Smooth muscle cell (in vitro differentiated cells): ENCODE data around the gene IGFLR1. TPM values are rescaled to one million over a fixed set of nuclear protein-coding genes. Genes with fewer than 3 reads are reported as not detected.

ENCODE experiments used
- DNase-seq: peaks from one replicate; lab custom pipeline; 2025; ENCODE audit not compliant: unreplicated experiment; lab: John Stamatoyannopoulos, UW
- H2AFZ ChIP-seq: fragments of 200-600 bp; sonication (generic); 2 replicates; pipeline ENCODE4 v1.6.0; 2016; ENCODE audit warnings: antibody characterized with exemption, low read depth, mild to moderate bottlenecking
- H3F3A ChIP-seq: fragments of 200-600 bp; sonication (generic); 2 replicates; pipeline ENCODE4 v1.6.0; 2017; ENCODE audit warnings: antibody characterized with exemption, low read depth
- H3K27ac ChIP-seq: fragments of 200-600 bp; sonication (generic); 2 replicates; pipeline ENCODE4 v1.5.1; 2016; ENCODE audit warnings: low read depth, mild to moderate bottlenecking
- H3K27me3 ChIP-seq: fragments of 200-600 bp; sonication (generic); 2 replicates; pipeline ENCODE4 v1.6.1; 2016; ENCODE audit warnings: low read depth, mild to moderate bottlenecking
- H3K36me3 ChIP-seq: fragments of 200-600 bp; sonication (generic); 2 replicates; pipeline ENCODE4 v1.5.1; 2016; ENCODE audit warnings: low read depth
- H3K4me1 ChIP-seq: fragments of 200-600 bp; sonication (generic); 2 replicates; pipeline ENCODE4 v1.5.1; 2016; ENCODE audit warnings: low read depth
- H3K4me2 ChIP-seq: fragments of 200-600 bp; sonication (generic); 2 replicates; pipeline ENCODE4 v1.6.0; 2016; ENCODE audit warnings: mild to moderate bottlenecking
- H3K4me3 ChIP-seq: fragments of 200-600 bp; sonication (generic); 2 replicates; pipeline ENCODE4 v1.5.1; 2016; ENCODE audit warnings: mild to moderate bottlenecking
- H3K79me2 ChIP-seq: fragments of 200-600 bp; sonication (generic); 2 replicates; pipeline ENCODE4 v1.6.0; 2016; ENCODE audit warnings: low read depth, mild to moderate bottlenecking
- H3K9ac ChIP-seq: fragments of 200-600 bp; sonication (generic); 2 replicates; pipeline ENCODE4 v1.6.0; 2016; ENCODE audit warnings: low read depth
- H3K9me3 ChIP-seq: fragments of 200-600 bp; sonication (generic); replicated peaks from 2 replicates; pipeline ENCODE4 v1.5.1; 2016; ENCODE audit warnings: low read depth
- H4K20me1 ChIP-seq: fragments of 200-600 bp; sonication (generic); 2 replicates; pipeline ENCODE4 v1.6.0; 2016; ENCODE audit warnings: low read depth
- WGBS: methylation state at CpG from one replicate; pipeline ENCODE4 v1.1.7; 2016; ENCODE audit warnings: low lambda C conversion rate; 5-methylcytosine and 5-hydroxymethylcytosine counted together
- polyA plus RNA-seq: library from polyadenylated mRNA; unstranded; fragments of >200 nt; fragmentation: Nextera tagmentation; extraction: Ambion mirVana; gene quantifications from 2 replicates; pipeline ENCODE4 v1.2.1, GENCODE V29; 2016
- total RNA-seq: library from RNA; depleted of rRNA; stranded (reverse); fragments of >200 nt; gene quantifications from 2 replicates; pipeline ENCODE4 v1.2.3, GENCODE V29; 2014
- TF ChIP-seq, protein P1 (sequence below): fragments of 200-600 bp; sonication (generic); IDR thresholded peaks from 2 replicates; pipeline ENCODE4 v1.5.1; 2017; ENCODE audit warnings: borderline replicate concordance, mild to moderate bottlenecking, antibody characterized with exemption; ENCODE audit not compliant: insufficient read depth, poor library complexity, severe bottlenecking

Gene IGFLR1
- total and polyA plus RNA-seq, 2 experiments from 2014 or later: 1.2 to 1.4 TPM

DNA sequence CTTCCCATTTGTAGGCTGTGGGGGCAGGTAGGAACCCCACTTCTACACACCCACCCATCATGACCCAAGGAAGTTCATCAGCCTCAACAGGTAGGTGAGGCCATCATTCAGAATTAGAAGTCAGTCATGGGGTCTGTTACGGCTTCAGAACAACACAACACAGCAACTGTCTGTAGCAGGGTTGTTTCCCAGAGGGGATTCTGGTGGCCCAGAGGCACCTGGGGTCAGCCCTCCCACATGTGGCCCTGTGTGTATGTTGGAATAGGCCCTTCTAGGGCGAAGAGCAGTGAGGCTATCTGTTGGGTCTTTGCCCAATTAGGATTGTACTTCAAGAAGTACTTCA, 3.4 kb downstream of the IGFLR1 start:
- 98% methylated on average over 2 of the region's 2 CpGs for WGBS
- H3K4me3 ChIP-seq: no peak overlapping the region
- H3K79me2 ChIP-seq: no peaks in the 10 kb centered on the region

DNA sequence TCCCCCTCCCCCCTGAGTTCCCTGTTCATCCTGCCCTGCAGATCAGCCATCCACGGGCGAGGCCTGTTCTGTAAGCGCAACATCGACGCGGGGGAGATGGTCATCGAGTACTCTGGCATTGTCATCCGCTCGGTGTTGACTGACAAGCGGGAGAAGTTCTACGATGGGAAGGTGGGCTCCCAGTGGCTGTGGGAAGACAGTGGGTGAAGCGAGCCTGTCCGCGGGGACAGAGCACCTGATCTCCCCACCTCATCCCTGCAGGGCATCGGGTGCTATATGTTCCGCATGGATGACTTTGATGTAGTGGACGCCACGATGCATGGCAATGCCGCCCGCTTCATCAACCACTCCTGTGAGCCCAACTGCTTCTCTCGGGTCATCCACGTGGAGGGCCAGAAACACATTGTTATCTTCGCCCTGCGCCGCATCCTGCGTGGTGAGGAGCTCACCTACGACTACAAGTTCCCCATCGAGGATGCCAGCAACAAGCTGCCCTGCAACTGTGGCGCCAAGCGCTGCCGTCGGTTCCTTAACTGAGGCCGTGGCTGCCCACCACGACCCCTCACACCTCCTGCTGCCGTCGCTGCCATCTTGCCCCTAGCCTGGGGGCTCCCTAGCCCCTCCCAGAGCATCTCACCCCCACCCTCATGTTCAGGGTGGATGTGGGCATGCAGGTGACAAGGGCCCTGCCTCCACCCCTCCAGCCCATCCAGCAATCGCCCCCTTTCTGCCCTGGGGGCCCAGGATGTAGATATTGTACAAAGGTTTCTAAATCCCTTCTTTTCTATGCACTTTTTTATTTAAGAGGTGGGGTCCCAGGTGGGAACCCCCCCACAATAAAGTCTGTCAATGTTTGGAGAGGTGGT, 4.0 kb downstream of the IGFLR1 start:
- TF ChIP-seq, protein P1, sequence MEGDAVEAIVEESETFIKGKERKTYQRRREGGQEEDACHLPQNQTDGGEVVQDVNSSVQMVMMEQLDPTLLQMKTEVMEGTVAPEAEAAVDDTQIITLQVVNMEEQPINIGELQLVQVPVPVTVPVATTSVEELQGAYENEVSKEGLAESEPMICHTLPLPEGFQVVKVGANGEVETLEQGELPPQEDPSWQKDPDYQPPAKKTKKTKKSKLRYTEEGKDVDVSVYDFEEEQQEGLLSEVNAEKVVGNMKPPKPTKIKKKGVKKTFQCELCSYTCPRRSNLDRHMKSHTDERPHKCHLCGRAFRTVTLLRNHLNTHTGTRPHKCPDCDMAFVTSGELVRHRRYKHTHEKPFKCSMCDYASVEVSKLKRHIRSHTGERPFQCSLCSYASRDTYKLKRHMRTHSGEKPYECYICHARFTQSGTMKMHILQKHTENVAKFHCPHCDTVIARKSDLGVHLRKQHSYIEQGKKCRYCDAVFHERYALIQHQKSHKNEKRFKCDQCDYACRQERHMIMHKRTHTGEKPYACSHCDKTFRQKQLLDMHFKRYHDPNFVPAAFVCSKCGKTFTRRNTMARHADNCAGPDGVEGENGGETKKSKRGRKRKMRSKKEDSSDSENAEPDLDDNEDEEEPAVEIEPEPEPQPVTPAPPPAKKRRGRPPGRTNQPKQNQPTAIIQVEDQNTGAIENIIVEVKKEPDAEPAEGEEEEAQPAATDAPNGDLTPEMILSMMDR: no peak
- WGBS: 97% methylated on average over 37 of the region's 37 CpGs
- H3K79me2 ChIP-seq: no peaks in the 10 kb centered on the region
- H3K27me3 ChIP-seq: no peaks in the 10 kb centered on the region
- no peak overlapping the region for H3K4me2 ChIP-seq
- peaks cover 5% of the 10 kb centered on the region for H3K4me1 ChIP-seq
- H3F3A ChIP-seq: no peaks in the 10 kb centered on the region
- H3K27ac ChIP-seq: no peak overlapping the region
- H3K9me3 ChIP-seq: no peaks in the 10 kb centered on the region
- H3K36me3 ChIP-seq: no peaks in the 10 kb centered on the region
- H2AFZ ChIP-seq: no peak overlapping the region
- H3K9ac ChIP-seq: no peak overlapping the region
- H3K4me3 ChIP-seq: no peak overlapping the region
- DNase-seq: no peak
- H4K20me1 ChIP-seq: no peaks in the 10 kb centered on the region

More for the DNA sequence above, 3.4 kb downstream of the IGFLR1 start:
- DNase-seq: no peak
- H3K4me1 ChIP-seq: peaks cover 5% of the 10 kb centered on the region
- H3K9me3 ChIP-seq: no peaks in the 10 kb centered on the region
- H4K20me1 ChIP-seq: no peaks in the 10 kb centered on the region
- no peak overlapping the region for H3K9ac ChIP-seq
- TF ChIP-seq, protein P1: no peak
- H3F3A ChIP-seq: no peaks in the 10 kb centered on the region
- H3K36me3 ChIP-seq: no peaks in the 10 kb centered on the region
- H2AFZ ChIP-seq: no peak overlapping the region
- H3K27me3 ChIP-seq: no peaks in the 10 kb centered on the region
- no peak overlapping the region for H3K4me2 ChIP-seq
- no peak overlapping the region for H3K27ac ChIP-seq

DNA sequence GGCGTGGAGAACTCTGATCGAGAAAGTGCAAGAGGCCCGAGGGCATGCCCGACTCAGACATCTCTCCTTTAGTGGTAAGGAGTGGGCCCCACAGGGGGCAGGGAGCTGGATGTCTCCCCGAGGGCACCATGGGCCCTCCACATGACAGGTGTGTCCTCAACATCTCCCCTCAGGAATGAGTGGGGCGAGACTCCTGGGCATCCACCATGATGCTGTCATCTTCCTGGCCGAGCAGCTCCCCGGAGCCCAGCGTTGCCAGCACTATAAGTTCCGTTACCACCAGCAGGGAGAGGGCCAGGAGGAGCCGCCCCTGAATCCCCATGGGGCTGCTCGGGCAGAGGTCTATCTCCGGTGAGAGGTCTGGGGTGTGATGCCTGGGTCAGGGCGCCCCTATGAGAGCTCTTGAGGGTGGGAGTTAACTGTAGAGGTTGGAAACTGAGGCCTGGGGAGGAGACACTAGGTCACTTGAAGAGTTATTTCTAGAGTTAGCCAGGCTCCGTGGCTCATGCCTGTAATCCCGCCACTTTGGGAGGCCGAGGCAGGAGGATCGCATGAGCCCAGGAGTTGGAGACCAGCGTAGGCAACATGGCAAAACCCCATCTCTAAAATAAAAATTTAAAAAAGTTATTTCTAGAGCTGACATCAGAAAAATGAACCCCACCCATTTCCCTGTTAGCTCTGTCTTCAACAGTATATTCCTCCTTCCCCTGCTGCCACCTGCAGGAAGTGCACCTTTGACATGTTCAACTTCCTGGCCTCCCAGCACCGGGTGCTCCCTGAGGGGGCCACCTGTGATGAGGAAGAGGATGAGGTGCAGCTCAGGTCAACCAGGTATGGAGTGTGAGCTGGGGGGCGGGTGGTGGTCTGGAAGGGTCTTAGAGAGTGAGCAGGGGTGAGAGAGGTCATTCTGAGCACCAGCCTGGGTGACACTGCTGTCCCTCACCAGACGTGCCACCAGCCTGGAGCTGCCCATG, 5.1 kb downstream of the IGFLR1 start:
- DNase-seq: no peak
- H3K36me3 ChIP-seq: no peaks in the 10 kb centered on the region
- H2AFZ ChIP-seq: no peak overlapping the region
- 96% methylated on average over 22 of the region's 22 CpGs for WGBS
- peaks cover 5% of the 10 kb centered on the region for H3K4me1 ChIP-seq
- H3K4me2 ChIP-seq: no peak overlapping the region
- no peak overlapping the region for H3K9ac ChIP-seq
- H3K27ac ChIP-seq: no peak overlapping the region
- H3K27me3 ChIP-seq: no peaks in the 10 kb centered on the region
- no peaks in the 10 kb centered on the region for H3K9me3 ChIP-seq
- no peaks in the 10 kb centered on the region for H3F3A ChIP-seq
- peaks cover 5% of the 10 kb centered on the region for H4K20me1 ChIP-seq
- TF ChIP-seq, protein P1: peak; percentile 12
- H3K4me3 ChIP-seq: no peak overlapping the region
- H3K79me2 ChIP-seq: no peaks in the 10 kb centered on the region
